ENCODE measurements around the gene UBE2L5.

Gene UBE2L5

GRCh38 chr13:30406779-30407416 lies 15.4 kb upstream of the UBE2L5 start:
- DNase-seq = no peak

- no peak for DNase-seq
These were observed 13.8 kb upstream of the UBE2L5 start for GRCh38 chr13:30408319-30409101.

- DNase-seq = no peak
These were observed 12.2 kb upstream of the UBE2L5 start for GRCh38 chr13:30409886-30410704.

- no peak for DNase-seq
These were observed 11.6 kb upstream of the UBE2L5 start for GRCh38 chr13:30410705-30411125.

- no peak for DNase-seq
These were observed 9.9 kb upstream of the UBE2L5 start for GRCh38 chr13:30412346-30412745.

GRCh38 chr13:30413842-30414241 lies 8.5 kb upstream of the UBE2L5 start:
- no peak for DNase-seq

- no peak for DNase-seq
These were observed 6.8 kb upstream of the UBE2L5 start for GRCh38 chr13:30415430-30416030.

GRCh38 chr13:30416471-30416870 lies 5.8 kb upstream of the UBE2L5 start:
- no peak for DNase-seq

- DNase-seq = no peak
These were observed 4.1 kb upstream of the UBE2L5 start for GRCh38 chr13:30418075-30418716.

GRCh38 chr13:30418717-30419459 lies 3.4 kb upstream of the UBE2L5 start:
- no peak for DNase-seq

GRCh38 chr13:30421093-30422053 lies 920 bp upstream of the UBE2L5 start:
- peak; percentile 39 for DNase-seq

GRCh38 chr13:30423891-30424290 lies 1.6 kb downstream of the UBE2L5 start:
- DNase-seq = no peak

GRCh38 chr13:30429235-30429634 lies 6.9 kb downstream of the UBE2L5 start:
- DNase-seq = no peak

GRCh38 chr13:30429721-30430694 lies 7.7 kb downstream of the UBE2L5 start:
- no peak for DNase-seq

- DNase-seq = no peak
These were observed 9.1 kb downstream of the UBE2L5 start for GRCh38 chr13:30431269-30431940.

- DNase-seq = no peak
These were observed 13.7 kb downstream of the UBE2L5 start for GRCh38 chr13:30435911-30436451.

GRCh38 chr13:30437177-30437576 lies 14.9 kb downstream of the UBE2L5 start:
- no peak for DNase-seq

GRCh38 chr13:30438286-30438685 lies 16.0 kb downstream of the UBE2L5 start:
- no peak for DNase-seq
